Activated CD8-positive, alpha-beta memory T cell treated with anti-CD3 and anti-CD28 coated beads, Interleukin-2, amount 50 U/mL, for 4 hours (primary cell): ENCODE data around the gene PSMA2.

ENCODE experiments used
- DNase-seq: peaks from one replicate; pipeline ENCODE4 v3.0.0-alpha.2; 2020

The PSMA2 gene

DNA sequence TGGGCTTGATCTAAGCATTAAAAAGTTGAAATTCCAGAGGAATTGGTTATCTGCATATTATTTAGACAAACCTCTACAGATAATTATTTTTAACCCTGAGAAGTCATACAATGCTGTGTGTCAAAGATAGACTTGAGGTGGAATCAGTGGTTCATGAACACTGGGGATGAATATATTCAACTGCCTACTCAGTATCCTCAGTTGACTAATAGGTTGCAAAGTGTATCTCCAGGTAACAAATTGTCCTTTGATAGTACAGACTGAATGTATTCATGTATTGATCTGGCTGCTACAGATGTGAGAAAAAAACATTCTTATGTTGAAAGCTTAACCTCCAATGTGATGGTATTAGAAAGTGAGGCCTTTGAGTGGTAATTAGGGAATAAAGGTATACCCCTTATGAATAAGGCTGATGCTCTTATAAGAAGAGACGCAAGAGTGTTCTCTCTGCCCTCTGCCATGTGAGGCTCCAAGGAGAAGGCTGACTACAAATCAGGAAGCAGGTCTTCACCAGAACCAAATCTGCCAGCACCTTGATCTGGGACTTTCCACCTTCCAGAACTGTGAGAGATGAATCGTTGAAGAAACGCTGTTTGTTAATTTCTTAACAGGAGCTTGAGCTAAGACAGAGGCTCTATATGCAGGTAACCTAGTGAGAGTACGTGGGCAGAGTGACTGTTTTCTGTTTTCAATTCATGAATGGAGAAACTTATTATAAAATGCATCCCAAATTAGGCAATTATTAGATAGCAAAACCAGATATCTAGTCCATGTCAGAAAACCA, 7.7 kb upstream of the PSMA2 start:
- no peak for DNase-seq

DNA sequence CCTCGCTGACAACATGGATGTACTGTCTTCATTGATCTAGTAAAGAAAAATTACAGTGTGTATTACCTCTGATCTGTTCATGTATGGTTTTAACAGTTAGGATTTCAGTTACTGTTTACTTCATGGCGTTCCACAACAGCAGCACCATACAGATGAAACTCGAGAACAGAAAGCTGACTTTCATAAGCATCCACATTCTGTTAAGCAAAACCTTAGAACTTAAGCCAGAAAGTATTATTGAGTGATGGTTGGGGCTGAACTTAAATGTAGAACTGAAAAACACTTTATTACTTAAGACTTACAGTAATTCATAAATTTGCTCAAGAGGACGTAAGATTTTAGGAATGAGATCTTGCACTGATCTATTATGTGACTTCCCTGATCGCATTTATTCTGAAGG, 3.9 kb upstream of the PSMA2 start:
- no peak for DNase-seq

DNA sequence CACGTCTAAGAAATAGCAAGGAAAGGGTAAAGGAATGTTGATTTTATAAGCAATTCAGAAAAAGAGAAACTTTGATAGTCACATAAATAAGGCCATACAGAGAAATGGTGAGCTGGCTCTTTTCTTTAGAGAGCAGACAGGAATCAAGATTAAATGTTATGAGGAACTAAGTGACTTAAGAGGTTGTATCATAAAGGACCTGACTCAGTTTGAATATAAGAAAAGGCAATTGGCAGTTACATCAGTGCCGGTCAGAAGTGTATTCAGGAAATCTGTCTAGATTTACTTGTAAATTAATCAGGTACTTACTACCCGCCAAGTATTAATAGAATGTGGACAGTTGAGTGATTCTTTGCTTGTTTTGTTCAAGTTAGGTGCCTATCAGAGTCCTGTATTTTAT, 2.3 kb upstream of the PSMA2 start:
- DNase-seq: no peak

DNA sequence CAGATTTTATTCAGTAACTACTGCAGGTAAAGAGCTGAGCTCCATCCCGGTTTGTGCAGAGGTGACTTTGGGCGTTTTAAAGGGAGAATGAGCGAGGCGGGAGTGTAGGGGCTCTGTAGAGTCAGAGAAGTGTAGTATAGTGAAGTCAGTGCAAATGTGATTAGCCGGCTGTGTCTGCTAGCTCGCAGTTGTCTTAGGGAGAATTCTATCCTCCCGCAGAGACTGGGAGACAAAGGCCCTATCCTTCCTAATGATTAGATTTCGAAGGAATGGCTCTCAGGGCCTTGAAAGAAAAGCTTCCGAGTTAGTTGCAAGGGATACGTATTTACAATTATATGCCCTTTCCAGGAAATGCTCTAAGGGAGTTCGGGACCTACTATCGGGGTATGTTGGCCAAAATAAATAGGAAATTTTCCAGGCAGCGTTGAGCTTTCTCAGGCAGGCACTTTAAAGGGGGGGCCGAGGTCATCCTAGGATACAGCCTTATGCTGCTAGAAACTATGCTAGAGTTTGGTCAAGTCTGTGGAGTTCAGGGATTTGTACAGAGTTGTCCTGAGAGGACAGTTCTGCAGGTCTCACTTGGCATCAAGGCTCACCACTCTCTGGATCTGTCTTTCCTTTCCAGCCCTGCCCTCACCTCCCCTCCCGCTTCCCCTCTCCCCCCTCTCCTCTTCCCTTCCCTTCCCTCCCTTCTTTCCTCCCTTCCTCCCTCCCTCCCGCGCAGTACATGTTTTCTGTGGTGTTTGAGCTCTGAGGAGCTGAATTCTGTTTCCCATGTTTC, 1.0 kb upstream of the PSMA2 start:
- no peak for DNase-seq

DNA sequence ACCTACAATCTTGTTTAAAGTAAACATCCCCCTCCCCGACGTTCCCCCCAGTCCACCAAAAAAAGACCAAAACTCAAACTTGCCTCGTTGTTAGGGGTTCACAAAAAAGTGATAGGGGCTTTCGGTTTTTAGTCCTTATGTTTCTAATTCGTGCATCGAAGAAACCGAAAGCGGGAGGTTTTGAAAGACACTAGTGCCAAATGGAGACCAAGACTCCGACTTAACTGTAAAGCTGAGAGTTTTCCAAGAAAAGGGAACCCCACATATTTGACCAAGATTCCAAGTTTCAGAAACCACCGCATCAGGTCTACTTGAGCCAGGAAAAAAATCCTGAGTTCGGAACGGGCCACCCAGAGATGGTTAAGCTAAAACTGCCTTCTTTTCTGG, 534 bp downstream of the PSMA2 start:
- DNase-seq: no peak

DNA sequence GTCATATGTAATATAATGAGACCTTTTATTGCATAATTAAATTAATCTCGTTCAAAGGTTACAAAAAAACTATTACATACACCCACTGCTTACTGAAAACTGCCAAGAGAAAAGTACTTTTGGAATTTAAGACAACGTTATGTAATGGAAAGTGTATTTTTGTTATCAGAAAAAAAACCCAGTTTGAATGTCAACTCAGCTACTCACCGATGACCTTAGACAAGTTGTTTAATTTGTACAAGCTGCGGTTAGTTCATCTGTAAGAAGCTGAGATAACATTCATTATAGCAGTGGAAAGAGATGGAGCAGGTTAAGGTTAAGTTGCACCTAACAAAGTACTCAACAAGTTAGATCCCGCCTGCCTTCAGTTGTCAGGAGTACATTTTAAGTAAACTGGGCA, 1.1 kb downstream of the PSMA2 start:
- DNase-seq: no peak

DNA sequence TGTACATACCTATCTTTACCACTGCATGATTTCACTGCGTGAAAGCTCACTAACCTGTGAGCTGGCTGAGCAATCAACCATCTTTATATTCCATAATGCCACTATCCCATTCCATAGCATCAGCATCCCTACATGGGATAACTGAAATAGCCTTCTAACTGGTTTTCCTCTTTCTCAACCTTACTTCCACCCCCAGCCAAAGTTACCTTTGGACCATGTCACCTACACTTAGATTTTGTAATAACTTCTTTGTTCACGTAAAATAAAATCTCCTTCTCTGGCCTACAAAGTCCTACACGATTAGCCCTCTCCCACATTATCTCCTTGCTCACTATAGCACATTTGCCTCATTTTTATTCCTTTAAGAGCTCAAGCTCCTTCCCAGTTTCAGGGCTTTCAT, 2.5 kb downstream of the PSMA2 start:
- DNase-seq: no peak

DNA sequence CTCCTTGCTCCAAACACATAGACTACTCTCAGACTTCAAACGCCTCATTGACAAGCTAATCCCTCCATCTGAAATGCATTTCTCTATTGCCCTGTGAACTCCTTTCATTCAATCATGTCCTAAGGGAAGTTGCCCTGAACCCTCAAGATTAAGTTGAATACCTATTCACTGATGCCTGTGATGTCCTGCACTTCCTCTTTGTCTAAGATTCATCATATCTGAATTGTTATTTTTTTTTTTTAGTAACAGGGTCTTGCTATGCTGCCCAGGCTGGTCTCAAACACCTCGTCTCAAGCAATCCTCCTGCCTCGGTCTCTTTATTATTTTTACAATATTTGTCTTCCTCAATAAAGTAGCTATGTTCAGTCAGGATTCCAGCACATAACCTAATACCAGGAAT, 3.2 kb downstream of the PSMA2 start:
- DNase-seq: no peak

DNA sequence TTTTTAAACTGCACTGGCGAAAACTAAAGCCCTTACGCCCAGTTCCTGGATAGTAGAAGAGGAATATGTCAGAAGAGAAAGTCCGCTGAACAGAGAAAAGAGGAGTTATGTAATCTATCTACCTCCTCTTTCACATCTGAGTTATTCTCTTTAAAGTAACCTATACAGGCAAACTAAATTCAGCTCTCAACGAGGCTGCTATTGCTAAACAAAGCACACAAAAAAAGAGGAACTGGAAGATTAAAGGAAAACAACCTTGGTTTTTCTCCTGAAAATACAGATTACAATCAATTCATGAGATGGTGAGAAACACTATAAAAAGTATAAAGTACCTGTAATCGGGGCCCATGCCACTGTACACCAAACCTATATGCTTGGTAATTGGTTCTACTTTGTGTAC, 5.8 kb downstream of the PSMA2 start:
- DNase-seq: no peak

DNA sequence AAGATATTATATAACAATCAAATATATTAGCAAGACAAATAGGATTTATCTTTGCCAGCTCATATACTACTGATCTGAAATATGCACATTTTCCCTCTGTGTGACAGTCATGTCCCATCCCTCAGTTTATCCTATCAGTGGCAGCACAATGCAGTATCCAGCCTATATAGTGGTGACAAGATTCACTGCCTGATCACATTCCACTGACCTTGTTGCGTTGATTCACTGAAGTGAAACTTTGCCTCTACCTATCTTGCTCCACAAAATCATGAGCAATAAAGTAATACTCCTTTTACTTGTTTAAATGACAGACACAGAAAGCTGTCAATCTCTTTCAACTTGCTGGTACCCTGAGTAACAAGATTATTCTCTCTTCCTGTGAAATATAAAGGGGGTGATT, 6.3 kb downstream of the PSMA2 start:
- no peak for DNase-seq

DNA sequence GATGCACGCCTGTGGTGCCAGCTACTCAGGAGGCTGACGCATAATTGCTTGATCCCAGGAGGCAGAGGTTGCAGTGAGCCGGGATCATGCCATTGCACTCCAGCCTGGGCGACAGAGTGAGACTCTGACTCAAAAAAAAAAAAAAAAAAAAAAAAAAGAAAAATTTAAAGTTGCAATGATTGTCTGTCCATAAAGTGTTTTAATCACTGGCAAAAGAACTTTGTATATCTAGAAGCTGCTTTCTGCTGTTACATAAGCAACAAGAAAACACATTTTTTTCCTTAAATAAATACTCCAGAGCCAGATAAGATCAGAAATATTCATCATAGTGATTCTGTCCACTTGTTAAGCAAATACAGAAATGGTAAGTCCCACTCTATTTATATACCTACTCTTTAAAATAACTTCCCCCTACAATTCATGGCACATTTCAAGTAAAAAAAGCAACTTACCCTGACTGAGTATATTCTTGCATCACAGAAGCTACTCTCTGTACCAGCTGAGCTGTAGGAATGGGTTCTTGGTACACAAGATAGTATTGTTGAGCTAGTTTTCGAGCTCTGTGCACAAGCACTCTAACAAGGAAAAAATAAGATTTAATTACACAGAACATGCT, 7.6 kb downstream of the PSMA2 start:
- DNase-seq: no peak

DNA sequence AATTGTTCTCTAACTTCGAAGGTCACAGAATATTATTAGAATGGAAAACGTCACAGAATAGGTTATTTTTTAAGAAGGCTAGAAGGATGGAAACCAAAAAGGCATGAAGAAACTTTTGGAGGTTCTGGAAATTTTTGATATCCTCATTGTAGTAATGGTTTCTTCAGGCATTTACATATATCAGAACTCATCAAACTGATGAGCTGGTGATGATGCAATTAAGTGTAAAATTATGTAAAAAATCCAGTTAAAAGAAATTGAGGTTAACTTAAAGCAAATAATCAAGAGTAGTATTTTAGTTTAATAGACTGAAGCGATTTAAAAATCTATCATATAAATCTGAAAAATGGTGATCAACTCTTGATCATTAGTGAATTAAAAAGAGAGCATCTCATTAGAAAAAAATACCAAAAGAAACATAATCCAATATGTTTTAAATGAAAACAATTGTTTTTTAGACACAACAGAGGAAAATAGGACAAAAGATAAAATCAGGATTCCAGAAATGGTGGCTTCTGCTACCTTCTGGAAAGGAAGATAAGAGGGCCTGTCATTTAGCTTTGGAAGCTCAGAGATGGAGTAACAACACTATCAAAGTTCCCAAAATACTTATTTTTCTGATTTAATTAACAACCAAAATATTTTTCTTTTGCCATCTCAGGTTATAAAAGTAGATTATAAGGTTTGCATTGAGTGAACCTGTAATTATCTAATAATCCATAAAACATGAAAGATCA, 9.8 kb downstream of the PSMA2 start:
- no peak for DNase-seq

DNA sequence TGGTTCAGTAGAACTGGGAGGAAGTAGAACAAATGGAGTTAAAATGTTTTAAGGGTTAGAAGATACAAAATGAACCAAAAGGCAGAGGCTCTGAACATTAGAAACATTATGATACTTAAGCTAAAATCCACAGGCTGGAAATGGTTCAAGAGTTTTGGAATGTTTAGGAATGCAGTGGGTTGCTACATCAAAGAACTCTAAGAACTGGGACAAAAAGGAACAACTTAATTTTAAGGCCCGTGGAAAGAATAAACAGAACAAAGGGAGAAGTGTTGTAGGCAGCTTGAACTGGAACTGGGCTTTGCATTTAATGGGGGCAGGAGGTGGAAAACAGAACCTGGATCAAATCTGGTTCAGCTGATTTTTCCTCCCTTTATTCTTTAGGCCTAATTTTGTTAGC, 16.6 kb downstream of the PSMA2 start:
- DNase-seq: no peak

DNA sequence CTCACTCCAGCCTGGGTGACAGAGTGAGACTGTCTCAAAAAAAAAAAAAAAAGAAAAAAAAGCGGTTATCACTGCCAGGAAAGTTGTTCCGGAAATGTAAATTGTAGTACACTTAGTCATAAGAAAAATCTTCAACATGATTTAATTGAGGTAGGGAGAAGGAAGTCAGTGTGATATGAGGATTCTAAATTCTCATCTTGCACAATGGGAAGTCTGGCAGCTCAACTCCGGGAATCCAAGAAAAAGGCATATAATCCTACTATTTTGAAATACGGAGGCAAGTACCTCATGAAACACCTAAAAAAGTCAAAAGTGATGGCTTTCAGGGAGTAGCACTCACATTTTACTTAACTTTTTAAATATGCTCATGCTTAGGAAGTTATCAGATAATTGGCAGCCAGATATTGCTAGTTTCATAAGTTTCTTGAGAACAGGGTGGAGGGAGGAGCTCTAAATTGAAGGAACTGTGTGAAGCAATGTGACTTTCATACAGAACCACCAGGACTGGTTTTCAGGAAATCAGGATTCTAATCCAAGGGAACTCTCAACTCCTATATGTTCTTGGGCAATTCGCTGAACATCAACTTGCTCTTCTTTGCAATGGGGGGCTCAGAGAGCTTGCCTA, 17.4 kb downstream of the PSMA2 start:
- no peak for DNase-seq

DNA sequence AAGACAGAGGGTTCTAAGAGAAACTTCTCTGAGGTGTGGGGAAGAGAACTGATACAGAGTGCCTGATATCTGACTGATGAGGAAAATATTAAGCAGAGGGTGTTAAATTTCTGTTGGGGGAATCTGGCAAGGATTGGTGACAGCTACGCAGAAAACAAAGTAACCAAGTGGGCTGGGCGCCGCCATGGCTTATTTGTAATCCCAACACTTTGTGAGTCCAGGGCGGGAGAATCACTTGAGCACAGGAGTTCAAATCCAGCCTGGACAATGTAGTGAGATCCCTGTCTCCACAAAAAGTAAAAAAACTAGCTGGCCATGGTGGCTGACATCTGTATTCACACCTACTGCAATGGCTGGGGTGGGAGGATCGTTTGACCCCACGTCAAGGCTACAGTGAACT, 18.0 kb downstream of the PSMA2 start:
- no peak for DNase-seq

DNA sequence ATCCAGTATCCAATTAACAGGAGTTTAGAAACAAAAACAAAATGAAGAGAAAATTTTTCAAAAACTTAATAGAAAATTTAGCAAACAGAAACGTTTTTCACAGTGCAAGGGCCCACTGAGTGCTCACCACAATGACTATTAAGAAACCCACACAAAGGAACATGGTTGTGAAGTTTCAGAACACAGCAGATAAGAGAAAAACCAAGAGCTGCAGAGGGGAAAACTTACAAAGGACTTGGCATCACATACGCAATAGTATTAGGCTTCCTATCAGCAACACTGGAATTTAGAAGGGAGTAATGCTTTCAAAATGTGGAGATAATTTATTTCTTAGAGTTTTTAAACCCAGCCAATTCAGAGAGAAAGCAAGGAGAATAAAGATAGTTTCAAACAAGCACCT, 18.4 kb downstream of the PSMA2 start:
- no peak for DNase-seq

DNA sequence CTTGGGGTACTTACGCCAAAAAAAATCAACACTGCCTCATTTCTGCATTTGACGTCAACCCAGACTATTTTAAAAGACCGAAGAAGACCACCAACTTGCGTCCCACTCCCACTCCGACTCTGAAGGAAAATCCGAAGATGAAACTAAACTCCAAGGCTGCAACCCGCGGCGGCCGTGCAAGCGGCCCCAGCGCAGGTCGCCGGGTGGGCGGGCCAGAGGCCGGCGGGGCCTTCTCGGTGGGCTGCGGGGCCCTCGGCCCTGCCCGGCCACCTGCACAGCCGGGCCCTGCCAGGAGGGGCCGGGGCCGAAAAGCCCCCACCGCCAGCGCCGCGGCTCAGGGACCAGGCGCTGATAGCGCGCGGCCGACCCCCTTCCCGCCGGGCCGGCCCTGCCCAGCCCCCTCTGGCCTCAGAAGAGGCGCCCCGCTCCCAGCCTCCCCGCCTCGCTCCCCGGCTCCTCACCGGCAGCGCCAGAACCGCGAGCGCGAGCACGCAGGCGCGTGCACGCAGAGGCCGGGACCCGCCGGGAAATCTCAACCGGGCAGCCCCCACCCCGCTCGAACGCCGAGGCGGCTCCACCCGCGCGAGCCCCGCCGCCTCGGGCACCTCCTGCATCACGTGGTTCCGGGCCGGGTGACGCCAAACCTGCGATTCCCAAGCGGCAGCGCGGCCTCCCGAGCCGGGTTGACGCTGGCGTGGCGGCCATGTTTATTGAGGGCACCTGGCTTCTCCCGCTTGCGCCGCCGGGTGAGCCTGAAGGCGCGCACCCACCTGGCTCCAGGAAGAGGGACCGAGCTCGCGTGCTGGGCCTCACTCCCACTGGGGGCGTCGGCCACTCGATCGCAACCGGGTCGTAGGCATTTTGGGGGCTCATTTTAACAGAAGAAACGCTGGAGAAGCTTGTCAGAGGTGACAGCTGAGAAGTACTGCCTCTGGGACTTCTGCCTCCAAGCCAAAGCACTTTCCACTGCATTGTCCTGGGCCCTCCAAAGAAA, 20.2 kb downstream of the PSMA2 start, which contains the start of gene C7orf25:
C7orf25 (minus strand) TSS at position 617 of the 994 bp plus-strand sequence. CDS start 1,170 bp downstream, outside the sequence.
- DNase-seq: peak; percentile 95

DNA sequence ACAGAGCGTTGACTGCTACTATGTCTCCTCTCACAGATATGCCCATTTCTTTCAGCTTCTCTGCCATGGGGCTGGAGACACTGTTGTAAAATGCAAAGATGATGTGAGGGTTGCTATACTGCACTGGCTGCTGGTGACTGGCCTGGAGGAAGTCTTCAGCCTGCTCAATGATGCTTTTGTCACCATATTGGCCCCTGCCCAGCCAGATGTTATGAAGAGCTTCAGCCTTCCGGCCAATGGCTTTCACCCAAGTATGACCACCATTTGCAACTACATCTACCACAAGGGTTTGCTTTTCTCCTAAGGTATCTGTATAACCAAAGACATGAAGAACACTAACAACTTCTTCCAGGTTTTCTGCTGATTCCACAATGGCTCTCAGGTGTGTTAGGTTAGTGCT, 21.7 kb downstream of the PSMA2 start:
- DNase-seq: no peak

DNA sequence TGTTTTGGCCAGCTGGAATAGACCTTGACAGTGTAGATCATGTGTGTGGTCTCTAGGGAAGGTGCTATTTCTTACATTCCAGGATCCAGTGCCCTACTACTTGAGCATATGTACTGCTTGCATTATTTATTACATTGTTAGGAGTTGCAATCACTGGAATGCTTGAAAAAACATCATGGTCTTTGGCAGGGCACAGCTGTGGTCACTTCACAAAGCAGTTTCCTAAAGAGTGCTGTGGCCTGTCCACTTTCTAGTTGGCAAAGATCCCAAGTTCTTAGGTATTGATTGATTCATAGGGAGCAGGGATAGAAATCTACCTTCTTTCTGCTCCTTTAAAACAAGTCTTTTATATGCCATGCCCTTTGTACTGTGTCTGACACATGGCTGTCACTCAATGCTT, 24.7 kb downstream of the PSMA2 start:
- DNase-seq: no peak

DNA sequence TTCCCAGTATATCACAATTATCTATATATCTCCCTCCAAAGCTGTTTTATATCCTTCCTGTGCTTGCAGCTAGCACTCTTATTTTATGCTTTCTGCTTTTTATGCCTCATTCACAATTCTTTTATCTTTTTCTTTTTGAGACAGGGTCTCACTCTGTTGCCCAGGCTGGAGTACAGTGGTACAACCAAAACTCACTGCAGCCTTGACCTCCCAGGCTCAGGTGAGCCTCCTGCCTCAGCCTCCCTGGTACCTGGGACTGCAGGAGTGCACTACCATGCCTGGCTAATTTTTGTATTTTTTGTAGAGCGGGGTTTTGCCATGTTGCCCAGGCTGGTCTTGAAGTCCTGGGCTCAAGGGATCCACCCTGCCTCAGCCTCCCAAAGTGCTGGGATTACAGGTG, 25.8 kb downstream of the PSMA2 start:
- DNase-seq: no peak

DNA sequence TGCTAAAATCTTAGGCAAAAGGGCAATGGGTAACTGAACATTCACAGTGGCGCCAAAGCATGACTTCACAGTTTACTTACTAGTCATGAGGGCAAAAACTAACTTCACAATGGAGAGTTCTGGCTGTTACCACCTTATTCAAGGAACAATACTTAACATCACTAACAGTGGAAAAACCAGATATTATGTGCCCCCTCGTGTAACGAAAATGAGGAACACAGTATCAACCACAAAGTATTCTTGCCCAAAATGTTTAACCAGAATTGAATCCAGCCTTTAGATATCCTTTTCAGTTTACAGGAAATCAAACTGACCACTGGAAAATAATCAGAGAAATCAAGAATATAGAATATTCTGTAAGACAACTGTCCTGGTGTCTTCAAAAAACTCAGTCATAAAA, 29.6 kb downstream of the PSMA2 start:
- DNase-seq: no peak

DNA sequence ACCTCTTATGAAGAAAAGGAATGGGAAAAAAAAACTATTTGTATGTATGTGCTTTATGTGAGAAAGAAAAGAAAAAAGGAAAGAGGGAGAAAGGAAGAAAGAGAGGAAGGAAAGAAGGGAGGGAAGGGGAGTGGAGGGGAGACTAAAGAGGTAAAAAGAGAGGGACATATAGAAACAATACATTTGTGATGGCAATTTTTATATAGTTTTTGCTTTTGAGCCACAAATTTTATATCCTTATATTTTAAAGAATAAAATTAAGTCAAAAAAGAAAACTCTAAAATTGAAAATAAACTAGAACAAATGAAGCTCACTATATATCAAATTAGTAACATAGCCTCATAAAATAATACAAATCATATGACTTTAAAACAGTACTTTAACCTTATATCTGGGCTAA, 31.1 kb downstream of the PSMA2 start:
- no peak for DNase-seq
